ENCODE results near the gene PTPRO. TPM values are rescaled to one million over a fixed set of nuclear protein-coding genes. Genes with fewer than 3 reads are reported as not detected.

PTPRO gene
- 2.0 and 4.2 TPM in 2 replicates for total RNA-seq

GRCh38 chr12:15322164-15323061 lies at the start of gene PTPRO:
Gene PTPRO, plus strand, starts transcription at chr12:15322508.

Other genes with a start within 250 kb of the PTPRO start
- under 0.01 and 0.12 TPM in 2 replicates for gene RERG, start 101.1 kb upstream of the PTPRO start, total RNA-seq

All from aortic smooth muscle cell (primary cell).